Measurements from ENCODE around the gene MOB3C.
"Not testable (repeated sequence)": the region's sequence is repeated elsewhere in the genome, so short reads cannot be mapped to it uniquely, and the experiment has no call there.

The MOB3C gene

GRCh38 chr1:46616277-46617107 is at the start of gene MOB3C:
MOB3C (minus strand) TSS chr1:46616811; CDS start chr1:46613321, 3,490 bp downstream.
- peak; percentile 81 for DNase-seq (ENCODE audit: low spot score)

GRCh38 chr1:46665983-46666382 is 49.4 kb upstream of the MOB3C start:
- DNase-seq (ENCODE audit: low spot score), result no peak

- DNase-seq (ENCODE audit: low spot score), result not testable (repeated sequence)
Measured at GRCh38 chr1:46662919-46663318, 46.3 kb upstream of the MOB3C start.

GRCh38 chr1:46660116-46660515 is 43.5 kb upstream of the MOB3C start:
- DNase-seq (ENCODE audit: low spot score), result not testable (repeated sequence)

- DNase-seq (ENCODE audit: low spot score), result no peak
Measured at GRCh38 chr1:46659307-46659870, 42.8 kb upstream of the MOB3C start.

- no peak for DNase-seq (ENCODE audit: low spot score)
Measured at GRCh38 chr1:46657775-46658174, 41.2 kb upstream of the MOB3C start.

- DNase-seq (ENCODE audit: low spot score), result no peak
Measured at GRCh38 chr1:46656643-46657042, 40.0 kb upstream of the MOB3C start.

- no peak for DNase-seq (ENCODE audit: low spot score)
Measured at GRCh38 chr1:46655848-46656247, 39.2 kb upstream of the MOB3C start.

GRCh38 chr1:46654698-46655097 is 38.1 kb upstream of the MOB3C start:
- not testable (repeated sequence) for DNase-seq (ENCODE audit: low spot score)

GRCh38 chr1:46654012-46654411 is 37.4 kb upstream of the MOB3C start:
- no peak for DNase-seq (ENCODE audit: low spot score)

- DNase-seq (ENCODE audit: low spot score), result no peak
Measured at GRCh38 chr1:46653405-46653958, 36.9 kb upstream of the MOB3C start.

GRCh38 chr1:46652321-46653100 is 35.9 kb upstream of the MOB3C start:
- DNase-seq (ENCODE audit: low spot score), result no peak

- not testable (repeated sequence) for DNase-seq (ENCODE audit: low spot score)
Measured at GRCh38 chr1:46651152-46651551, 34.5 kb upstream of the MOB3C start.

GRCh38 chr1:46650491-46650890 is 33.9 kb upstream of the MOB3C start:
- no peak for DNase-seq (ENCODE audit: low spot score)

GRCh38 chr1:46649764-46650163 is 33.2 kb upstream of the MOB3C start:
- DNase-seq (ENCODE audit: low spot score), result no peak

- no peak for DNase-seq (ENCODE audit: low spot score)
Measured at GRCh38 chr1:46647611-46648010, 31.0 kb upstream of the MOB3C start.

GRCh38 chr1:46646844-46647243 is 30.2 kb upstream of the MOB3C start:
- DNase-seq (ENCODE audit: low spot score), result no peak

GRCh38 chr1:46646331-46646730 is 29.7 kb upstream of the MOB3C start:
- no peak for DNase-seq (ENCODE audit: low spot score)

GRCh38 chr1:46645815-46646214 is 29.2 kb upstream of the MOB3C start:
- no peak for DNase-seq (ENCODE audit: low spot score)

GRCh38 chr1:46643368-46643775 is 26.8 kb upstream of the MOB3C start:
- DNase-seq (ENCODE audit: low spot score), result no peak

- no peak for DNase-seq (ENCODE audit: low spot score)
Measured at GRCh38 chr1:46642115-46642680, 25.6 kb upstream of the MOB3C start.

GRCh38 chr1:46639547-46639946 is 22.9 kb upstream of the MOB3C start:
- no peak for DNase-seq (ENCODE audit: low spot score)

Measured in ecto neural progenitor cell (in vitro differentiated cells).